Femur (tissue), 1 donor: ENCODE results near the gene CNOT2.
"Not testable (repeated sequence)": the region's sequence is repeated elsewhere in the genome, so short reads cannot be mapped to it uniquely, and the experiment has no call there.

ENCODE experiments used
- DNase-seq: peaks from one replicate; pipeline ENCODE4 v3.0.0-alpha.2; 2017

CNOT2 gene

DNA sequence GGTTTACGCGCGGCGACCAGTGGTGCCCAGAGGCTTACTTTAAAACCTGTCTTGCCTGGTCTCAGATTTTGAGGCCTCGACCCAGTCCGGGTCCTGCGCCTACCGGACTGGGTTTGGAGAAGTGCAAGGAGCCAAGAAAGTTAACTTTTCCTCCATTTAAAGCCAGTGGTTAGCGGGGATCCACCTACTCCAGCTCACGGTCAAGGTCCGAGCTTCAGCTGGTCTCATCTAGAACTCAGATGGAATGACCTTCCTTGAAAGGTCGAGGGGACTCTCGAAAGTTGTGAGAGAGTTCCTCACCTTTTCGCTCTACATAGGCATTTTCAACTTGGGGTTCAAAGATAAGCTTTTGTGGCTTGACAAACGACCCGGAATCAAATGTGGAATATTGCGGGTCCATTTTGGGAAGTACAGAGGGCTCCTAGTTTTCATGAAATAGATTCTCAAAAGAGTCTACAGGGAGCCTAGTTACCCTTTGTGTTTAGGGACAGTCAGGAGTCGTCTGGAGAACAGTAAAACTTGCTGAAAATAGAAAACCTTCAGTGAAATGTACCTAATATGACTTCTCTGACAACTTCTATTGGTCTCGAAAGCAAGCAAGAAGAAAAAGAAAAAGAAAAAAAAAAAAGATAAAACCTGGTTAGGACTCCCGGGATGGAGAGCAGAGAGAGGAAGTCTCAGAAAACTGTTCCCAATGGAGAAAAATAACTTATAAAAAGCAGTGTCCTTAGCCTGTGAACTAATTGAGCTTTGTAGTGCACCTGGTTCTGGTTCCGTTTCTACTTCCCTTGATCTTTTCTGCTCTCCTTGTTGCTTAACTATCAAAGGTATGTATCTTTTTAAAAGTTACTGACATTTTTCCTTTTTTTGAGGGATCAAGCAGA lies 124.3 kb downstream of the CNOT2 start:
- no peak for DNase-seq

DNA sequence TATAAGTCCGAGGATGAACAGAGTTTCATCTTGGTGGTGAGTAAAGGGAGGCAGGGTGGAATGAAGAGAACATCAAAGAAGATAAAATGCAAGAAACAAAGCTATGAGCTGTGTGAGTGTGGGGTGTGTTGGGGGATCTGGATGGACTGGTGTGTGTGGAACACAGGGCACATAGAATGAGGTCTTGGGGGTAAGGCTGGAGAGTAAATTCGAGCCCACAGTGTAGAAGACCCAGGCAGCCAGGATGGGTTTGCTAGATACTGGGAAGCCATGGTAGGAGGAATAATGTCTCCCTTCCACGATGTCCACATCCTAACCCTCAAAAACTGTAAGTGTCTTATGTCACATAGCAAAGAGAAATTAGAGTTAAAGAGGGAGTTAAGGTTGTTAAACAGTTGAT lies 129.6 kb downstream of the CNOT2 start:
- no peak for DNase-seq

DNA sequence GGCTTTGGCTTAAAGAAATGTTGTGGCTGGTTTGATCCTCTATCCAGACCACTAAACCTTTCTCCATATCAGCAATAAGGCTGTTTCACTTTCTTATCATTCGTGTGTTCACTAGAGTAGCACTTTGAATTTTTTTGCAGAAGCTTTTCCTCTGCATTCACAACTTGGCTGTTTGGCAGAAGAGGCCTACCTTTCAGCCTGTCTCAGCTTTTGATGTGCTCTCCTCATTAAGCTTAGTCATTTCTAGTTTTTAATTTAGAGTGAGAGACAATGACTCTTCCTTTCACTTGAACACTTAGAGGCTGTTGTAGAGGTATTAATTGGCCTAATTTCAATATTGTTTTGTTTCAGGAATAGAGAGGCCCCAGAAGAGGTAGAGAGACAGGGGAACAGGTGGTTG lies 136.6 kb downstream of the CNOT2 start:
- no peak for DNase-seq

DNA sequence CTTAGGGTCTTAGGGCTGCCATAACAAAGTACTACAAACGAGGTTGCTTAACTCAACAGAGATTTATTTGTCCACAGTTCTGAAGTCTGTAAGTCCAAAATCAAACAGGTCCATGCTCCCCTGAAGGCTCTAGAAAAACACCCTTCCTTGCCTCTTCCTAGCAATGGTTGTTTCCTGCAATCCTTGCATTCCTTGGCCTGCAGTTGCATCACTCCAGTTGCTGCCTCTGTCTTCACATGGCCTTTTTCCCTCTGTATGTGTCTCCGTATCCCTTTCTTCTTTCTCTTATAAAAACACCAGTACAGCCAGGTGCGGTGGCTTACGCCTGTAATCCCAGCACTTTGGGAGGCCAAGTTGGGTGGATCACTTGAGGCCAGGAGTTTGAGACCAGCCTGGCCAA lies 140.3 kb downstream of the CNOT2 start:
- no peak for DNase-seq

DNA sequence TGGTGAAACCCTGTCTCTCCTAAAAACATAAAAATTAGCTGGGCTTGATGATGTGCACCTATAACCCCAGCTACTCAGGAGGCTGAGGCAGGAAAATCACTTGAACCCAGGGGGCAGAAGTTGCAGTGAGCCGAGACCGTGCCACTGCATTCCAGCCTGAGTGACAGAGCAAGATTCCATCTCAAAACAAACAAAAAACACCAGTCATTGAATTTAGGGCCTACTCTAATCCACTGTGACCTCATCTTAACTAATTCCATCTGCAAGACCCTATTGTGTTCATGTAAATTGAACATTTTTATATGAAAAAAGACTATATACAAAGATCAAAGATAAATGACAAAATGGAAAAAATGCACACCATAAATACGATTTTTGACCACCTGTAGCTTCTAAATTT lies 140.7 kb downstream of the CNOT2 start:
- DNase-seq: no peak

DNA sequence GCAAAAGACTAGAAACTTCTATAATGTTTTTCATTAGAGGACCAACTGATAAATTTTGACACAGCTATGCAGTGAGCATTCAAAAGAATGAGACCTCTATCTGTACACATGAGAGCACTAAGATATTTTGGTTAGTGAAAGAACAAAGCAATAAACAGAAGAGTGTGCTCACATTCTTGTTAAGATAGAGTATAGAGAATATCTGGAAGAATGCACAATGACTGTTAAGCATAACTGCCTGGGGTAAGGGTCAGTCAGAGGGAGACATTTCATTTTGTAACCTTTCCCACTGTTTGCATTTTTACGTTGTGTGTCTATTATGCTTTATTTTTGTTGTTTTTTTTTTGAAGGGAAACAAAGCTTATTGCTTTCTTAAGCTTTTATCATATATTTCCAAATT lies 143.5 kb downstream of the CNOT2 start:
- DNase-seq: no peak

DNA sequence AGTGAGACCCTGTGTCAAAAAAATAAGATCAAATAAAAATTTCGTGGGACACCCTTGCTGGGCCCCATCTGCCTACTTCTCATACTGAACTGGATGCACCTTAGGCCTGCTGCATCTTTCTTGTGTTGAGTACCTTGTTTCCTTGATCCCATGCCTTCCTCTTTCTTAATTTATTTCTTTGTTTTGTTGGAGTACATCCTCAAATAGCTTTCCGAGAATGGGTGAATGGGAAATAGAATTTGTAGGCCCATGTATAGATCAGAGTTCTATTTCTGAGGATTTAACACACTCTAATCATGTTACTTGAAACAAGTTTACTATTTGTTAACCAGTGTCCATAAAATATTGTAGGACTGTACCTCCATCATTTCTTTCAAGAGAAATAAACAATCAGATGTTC lies 146.4 kb downstream of the CNOT2 start:
- DNase-seq: no peak

DNA sequence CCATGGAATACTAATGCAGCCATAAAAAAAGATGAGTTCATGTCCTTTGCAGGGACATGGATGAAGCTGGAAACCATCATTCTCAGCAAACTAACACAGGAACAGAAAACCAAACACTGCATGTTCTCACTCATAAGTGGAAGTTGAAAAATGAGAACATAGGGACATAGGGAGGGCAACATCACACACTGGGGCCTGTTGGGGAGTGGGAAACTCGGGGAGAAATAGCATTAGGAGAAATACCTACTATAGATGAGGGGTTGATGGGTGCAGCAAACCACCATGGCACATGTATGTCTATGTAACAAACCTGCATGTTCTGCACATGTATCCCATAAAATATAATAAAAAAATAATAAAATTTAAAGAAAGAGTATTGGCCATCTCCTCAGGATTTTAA lies 149.4 kb downstream of the CNOT2 start:
- DNase-seq: not testable (repeated sequence)

DNA sequence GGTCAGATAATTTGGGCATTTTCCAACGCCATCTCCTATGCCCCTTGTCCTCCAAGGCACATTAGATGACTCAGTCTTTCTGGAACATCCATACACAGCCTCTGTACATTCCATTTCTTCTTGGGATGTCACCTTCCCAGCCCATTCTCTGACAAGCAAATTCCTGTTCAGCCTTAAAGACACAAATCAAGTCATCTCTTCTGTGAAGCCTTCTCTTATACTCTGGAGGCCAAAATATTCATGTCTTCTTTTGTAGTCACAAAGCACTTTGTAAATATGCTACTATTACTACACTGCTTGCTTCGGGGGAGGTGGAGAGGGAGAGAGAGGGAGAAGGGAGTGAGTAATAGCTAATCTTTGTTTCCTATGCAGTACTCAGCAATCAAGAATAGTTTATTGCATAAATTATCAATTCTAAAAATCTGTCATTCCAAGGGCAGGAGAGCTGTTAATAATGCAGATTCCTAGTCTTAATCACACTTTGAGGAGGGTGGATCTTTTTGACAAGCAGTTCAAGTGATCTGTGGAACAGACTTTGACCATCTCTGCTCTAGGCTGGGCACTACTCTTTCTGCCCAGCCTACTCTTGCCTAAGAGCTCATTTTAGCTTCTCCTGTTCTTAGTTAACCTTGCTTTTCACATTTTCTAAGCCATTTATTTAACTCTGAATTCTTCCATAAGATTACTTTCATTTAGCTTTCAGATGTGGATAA lies 150.7 kb downstream of the CNOT2 start:
- no peak for DNase-seq

DNA sequence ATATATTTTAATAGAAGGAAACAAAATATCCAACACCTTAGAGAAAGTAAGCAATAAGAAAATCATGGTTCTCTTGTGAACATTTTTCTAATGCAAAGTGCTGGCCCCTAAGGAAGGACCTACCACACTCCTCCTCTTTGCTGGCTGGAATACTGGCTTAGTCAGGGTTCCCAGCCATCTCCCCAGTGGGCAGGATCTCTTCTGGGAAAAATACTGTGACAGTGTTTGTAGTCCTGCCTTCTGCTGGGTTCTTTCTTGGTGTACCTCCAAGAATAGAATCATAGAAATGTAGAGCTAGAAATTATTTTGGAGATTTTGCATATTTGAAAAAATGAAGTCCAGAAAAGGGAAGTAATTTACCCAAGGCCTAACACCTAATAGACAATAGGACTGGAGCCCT lies 154.8 kb downstream of the CNOT2 start:
- DNase-seq: no peak

DNA sequence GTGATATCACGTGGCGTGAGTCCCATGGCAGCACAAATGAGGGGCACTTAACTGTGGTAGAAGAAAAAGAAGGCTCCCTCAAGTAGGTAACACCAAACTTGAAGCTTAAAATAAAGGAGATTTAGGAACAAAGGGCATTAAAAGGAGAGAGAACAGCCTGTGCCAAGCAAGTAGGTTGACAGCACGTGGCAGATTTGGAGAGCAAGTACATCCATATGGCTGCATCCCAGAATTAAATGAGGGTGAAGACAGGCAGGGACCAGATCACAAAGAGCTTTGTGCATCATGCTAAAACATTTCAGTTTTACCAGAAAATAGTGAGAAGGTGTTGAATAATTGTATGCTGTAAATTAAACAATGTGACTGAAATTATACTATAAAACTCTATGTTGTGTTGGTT lies 155.6 kb downstream of the CNOT2 start:
- no peak for DNase-seq

DNA sequence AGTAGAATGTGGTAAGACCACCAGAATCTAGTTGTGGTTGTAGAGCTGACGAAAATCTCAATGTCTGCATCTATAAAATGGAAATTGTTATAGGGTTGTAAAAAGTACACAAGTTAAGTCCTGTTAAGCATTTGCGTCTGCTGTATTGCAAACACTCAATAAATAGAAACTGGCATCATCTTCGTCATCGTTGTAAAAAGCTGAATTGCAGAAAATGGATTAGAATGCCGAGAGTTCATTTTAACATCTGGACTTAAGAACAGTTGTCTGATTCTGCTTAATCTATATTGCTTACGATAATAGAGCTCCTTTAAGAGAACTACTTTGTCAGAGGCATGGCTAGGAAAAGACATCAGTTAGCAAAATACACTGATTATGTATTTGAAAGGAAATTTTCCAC lies 156.1 kb downstream of the CNOT2 start:
- no peak for DNase-seq

DNA sequence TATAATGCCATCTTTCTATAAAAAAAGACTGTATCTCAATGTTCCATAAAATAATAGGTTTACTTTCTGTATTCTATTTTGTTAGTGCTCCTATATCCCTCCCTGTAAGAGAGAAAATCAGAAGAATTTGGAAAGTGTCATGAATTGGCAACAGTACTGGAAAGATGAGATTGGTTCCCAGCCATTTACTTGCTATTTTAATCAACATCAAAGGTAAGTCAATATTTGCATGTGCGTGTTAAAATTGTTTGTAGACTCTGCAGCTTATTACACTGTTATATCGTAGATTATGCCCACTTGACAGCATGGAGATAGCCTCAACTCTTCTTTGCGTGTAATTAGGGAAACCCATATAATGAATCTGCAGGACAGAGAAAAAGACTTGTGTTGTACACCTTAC lies 156.9 kb downstream of the CNOT2 start:
- no peak for DNase-seq

DNA sequence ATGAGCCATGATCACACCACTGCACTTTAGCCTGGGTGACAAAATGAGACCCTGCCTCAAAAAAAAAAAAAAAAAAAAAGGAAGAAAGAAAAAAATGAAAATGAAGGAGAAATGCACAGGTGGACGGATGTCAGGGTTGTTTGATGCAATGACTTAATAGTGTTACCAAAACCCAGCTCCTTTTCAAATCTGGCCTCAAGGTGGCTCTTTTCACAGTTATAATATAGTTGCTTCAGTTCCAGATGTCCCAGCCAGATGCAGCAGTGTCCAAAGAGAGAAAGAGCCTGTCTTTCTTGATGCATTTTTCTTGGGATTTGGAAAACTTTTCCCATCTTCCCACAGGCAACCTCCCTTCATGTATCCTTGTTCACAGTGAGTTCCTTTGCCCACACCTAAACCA lies 159.4 kb downstream of the CNOT2 start:
- DNase-seq: no peak

DNA sequence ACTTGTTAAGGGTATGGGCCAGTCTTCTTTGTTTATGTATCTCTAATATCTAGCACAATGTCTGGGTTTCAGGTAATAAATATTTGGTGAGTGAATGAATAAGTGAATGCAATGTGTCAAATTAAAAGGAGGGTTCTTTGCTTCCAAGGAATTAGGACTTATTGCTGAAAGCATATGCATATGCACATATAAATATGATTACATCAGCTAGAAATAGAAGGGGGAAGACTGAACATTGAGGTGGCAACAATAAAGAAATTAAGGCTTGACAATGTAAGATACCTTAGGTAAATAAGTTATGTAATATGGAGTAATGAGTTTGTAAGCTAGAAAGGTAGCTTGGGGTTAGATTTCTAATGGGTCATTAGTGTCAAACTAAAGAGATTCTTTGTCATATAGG lies 160.6 kb downstream of the CNOT2 start:
- no peak for DNase-seq
